Chondrocyte (in vitro differentiated cells): ENCODE measurements around the gene C1orf74. TPM values are rescaled to one million over a fixed set of nuclear protein-coding genes. Genes with fewer than 3 reads are reported as not detected.
A peak's percentile ranks its signal among the peaks of the same experiment; 100 is the strongest.

Source experiments
- DNase-seq: peaks from one replicate; pipeline ENCODE4 v3.0.0; 2021; ENCODE audit warnings: mixed read lengths, low spot score
- H3K27ac Mint-ChIP-seq: one replicate; pipeline ENCODE4 v1.8.0; 2021; ENCODE audit warnings: mild to moderate bottlenecking, moderate library complexity, mixed read lengths; ENCODE audit not compliant: unreplicated experiment
- H3K27me3 Mint-ChIP-seq: 2 replicates; pipeline ENCODE4 v1.8.0; 2021; ENCODE audit warnings: low read depth, mixed read lengths
- H3K36me3 Mint-ChIP-seq: 2 replicates; pipeline ENCODE4 v1.8.0; 2021; ENCODE audit warnings: low read depth, mixed read lengths
- H3K4me1 Mint-ChIP-seq: 2 replicates; pipeline ENCODE4 v1.8.0; 2021; ENCODE audit warnings: low read depth, mild to moderate bottlenecking, mixed read lengths
- H3K4me3 Mint-ChIP-seq: one replicate; pipeline ENCODE4 v1.8.0; 2021; ENCODE audit warnings: mild to moderate bottlenecking, moderate library complexity, mixed read lengths; ENCODE audit not compliant: unreplicated experiment
- H3K9me3 Mint-ChIP-seq: 2 replicates; pipeline ENCODE4 v1.8.0; 2021; ENCODE audit warnings: low read depth, mixed read lengths
- total RNA-seq: library from RNA; stranded (reverse); gene quantifications from 3 replicates; pipeline ENCODE4 v1.2.1, GENCODE V29; 2021
- TF ChIP-seq, protein P1 (sequence below): fragments of 200-600 bp; sonication (generic); IDR thresholded peaks from 2 replicates; pipeline ENCODE4 v1.5.0; 2021; ENCODE audit warnings: antibody characterized with exemption, mild to moderate bottlenecking, moderate library complexity

Gene C1orf74
- total RNA-seq, 1 donor from 2014 or later, result 1.6 TPM

DNA sequence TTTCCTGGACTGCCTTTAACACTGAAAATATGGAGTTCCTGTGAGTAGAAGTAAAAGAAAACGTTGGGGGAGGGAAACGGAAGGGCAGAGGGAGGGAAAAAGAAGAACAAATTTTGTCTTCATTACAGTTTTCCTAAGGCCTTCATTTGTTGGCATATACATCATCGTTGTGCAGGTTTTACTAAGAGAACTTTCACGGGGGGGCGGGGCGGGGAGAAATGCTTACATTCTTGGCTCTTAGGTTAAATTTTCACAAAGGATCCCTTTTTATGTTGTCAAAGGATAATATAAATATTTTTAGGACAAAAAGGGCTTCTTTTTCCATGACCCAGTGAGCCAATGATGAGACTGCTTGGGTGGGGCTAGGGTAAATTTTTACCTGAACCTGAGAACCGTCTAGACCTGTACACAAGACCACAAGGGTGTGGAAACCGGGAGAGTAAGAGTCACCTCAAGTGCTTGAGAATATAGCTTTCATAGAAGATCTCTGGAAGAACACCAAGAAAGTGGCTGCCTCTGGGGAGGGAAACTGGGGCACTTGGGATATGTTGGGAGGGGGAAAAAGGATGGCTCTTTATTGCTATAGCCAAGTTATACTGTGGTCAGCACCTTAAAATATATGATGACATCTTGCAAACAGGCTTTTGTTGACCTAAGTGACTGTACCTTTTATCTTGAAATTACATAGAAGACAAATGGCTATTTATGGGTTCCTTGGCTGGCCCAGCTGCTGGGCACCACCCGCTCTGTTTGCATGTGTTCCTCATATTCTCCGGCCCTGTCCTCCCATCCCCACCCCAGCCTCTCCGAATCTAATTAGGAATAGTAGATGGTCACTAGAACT lies 41.5 kb upstream of the C1orf74 start:
- Mint-ChIP-seq H3K4me3 (no peak overlapping the region), H3K27me3 (peaks cover 2% of the 10 kb centered on the region), H3K4me1 (peaks cover 35% of the 10 kb centered on the region), H3K27ac (no peak overlapping the region), H3K36me3 (no peaks in the 10 kb centered on the region), H3K9me3 (no peaks in the 10 kb centered on the region)
- DNase-seq, result no peak
- TF ChIP-seq, protein P1, sequence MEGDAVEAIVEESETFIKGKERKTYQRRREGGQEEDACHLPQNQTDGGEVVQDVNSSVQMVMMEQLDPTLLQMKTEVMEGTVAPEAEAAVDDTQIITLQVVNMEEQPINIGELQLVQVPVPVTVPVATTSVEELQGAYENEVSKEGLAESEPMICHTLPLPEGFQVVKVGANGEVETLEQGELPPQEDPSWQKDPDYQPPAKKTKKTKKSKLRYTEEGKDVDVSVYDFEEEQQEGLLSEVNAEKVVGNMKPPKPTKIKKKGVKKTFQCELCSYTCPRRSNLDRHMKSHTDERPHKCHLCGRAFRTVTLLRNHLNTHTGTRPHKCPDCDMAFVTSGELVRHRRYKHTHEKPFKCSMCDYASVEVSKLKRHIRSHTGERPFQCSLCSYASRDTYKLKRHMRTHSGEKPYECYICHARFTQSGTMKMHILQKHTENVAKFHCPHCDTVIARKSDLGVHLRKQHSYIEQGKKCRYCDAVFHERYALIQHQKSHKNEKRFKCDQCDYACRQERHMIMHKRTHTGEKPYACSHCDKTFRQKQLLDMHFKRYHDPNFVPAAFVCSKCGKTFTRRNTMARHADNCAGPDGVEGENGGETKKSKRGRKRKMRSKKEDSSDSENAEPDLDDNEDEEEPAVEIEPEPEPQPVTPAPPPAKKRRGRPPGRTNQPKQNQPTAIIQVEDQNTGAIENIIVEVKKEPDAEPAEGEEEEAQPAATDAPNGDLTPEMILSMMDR, result no peak

DNA sequence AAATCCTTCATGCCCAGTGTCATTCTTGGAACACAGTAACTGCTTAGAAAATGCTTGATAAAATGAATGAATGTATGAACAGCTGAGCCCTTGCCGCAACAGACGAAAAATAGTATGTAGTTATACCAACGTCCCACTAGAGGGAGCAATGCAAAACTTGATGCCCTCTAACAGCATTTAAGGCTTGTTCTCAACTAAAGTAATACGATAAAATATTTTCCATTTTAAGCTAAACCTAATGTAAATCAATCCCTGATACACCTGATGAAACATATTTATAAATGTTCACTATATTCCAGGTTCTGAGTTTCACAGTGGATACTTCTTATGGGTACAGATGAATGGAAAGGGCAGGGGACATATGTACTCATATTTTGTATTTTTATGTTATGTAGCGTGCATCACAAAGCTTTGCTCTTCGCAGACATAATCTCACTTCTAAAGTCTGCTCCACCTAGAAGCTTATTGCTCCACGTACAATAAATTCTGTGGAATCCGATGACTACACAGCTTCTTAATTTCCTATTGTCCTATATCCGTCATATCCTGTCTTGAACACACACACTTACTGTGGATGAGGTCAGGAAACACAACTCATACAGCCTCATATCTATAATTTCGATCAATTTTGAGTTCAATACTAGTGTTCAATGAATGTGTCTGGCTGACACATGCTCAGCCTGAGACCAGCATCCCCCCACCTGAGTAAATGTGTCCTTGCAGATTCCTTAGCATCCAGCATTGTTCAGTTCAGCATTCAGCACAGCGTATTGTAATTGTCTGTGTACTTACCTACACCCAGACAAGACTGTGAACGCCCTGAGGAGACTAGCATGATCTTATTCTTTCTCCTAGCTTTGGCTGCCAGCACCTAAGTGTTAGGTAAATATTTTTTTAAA lies 39.0 kb upstream of the C1orf74 start:
- DNase-seq, result no peak
- Mint-ChIP-seq H3K4me3 (no peak overlapping the region), H3K27ac (no peak overlapping the region), H3K9me3 (no peaks in the 10 kb centered on the region), H3K27me3 (peaks cover 16% of the 10 kb centered on the region), H3K36me3 (no peaks in the 10 kb centered on the region), H3K4me1 (peaks cover 19% of the 10 kb centered on the region)
- TF ChIP-seq, protein P1, result peak; percentile 93

DNA sequence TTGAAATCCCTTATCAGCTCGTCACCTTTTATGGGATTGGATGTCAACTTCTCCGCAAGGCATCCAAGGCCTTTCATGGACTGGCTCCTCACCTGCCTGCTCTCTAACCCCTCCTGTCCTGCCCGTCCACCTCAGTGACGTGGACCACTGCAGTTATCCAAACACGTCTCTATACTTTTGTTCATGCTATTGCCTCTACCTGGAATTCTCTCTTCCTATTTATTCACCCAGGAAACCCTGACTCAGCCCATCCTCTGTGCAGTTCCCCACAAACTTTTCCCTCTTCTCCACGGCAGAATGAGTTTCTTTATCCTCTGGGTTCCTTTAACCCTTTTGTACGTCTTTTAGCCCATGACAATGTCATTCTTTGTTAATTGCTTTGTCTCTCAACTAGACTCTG lies 38.3 kb upstream of the C1orf74 start:
- peaks cover 18% of the 10 kb centered on the region for H3K27me3 Mint-ChIP-seq
- TF ChIP-seq, protein P1, result no peak
- DNase-seq, result no peak
- no peaks in the 10 kb centered on the region for H3K36me3 Mint-ChIP-seq
- H3K9me3 Mint-ChIP-seq, result no peaks in the 10 kb centered on the region
- no peak overlapping the region for H3K27ac Mint-ChIP-seq
- H3K4me3 Mint-ChIP-seq, result no peak overlapping the region
- H3K4me1 Mint-ChIP-seq, result peaks cover 14% of the 10 kb centered on the region

DNA sequence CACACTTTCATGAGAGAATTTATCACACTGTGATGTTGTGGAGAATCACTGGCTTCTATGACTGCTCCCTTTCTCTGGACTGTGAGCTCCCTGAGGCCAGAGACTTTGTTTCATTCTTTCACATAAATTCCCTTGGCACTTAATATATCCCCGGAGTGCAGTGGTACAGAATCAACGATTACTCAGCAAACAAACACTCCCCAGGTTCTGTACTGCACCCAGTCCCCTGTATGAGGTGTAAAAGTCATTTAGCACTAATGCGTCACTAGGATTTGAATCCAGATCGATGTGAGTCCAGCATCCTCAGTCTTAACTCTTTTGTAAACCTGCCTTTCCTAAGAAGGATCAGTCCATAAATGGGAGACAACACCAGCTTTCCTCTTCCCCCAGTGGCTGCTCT lies 36.6 kb upstream of the C1orf74 start:
- no peaks in the 10 kb centered on the region for H3K36me3 Mint-ChIP-seq
- H3K4me1 Mint-ChIP-seq, result peaks cover 10% of the 10 kb centered on the region
- no peak overlapping the region for H3K27ac Mint-ChIP-seq
- no peak for DNase-seq
- peaks cover 18% of the 10 kb centered on the region for H3K27me3 Mint-ChIP-seq
- H3K9me3 Mint-ChIP-seq, result no peaks in the 10 kb centered on the region
- TF ChIP-seq, protein P1, result no peak
- no peak overlapping the region for H3K4me3 Mint-ChIP-seq

DNA sequence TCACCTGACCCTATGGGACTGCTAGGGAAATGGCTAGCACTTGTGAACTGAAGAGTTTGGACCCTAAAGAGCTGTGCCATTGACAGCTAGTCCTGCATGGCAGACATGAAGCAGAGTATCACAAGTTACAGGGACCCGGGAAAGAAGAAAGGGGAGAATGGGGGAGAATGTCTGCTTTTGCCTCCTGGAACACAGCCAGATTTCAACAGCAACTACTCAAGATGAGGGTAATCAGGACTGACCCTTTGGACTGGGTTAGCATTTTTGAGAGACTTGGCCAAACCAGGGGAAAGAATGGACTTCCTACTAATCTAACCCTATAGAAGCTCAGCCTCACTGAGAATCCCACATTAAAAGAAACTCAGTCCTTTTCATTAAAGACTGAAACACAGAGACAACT lies 34.7 kb upstream of the C1orf74 start:
- no peak overlapping the region for H3K4me3 Mint-ChIP-seq
- no peaks in the 10 kb centered on the region for H3K36me3 Mint-ChIP-seq
- no peak overlapping the region for H3K27ac Mint-ChIP-seq
- peaks cover 18% of the 10 kb centered on the region for H3K27me3 Mint-ChIP-seq
- H3K4me1 Mint-ChIP-seq, result peaks cover 10% of the 10 kb centered on the region
- TF ChIP-seq, protein P1, result no peak
- no peaks in the 10 kb centered on the region for H3K9me3 Mint-ChIP-seq
- DNase-seq, result no peak
